ENCODE results near the gene DNM3.

DNM3 gene

GRCh38 chr1:172326136-172326535 is 484.8 kb downstream of the DNM3 start:
- no peak overlapping the region for H3K4me3 ChIP-seq (ENCODE audit: low read length)
- peak; percentile 74 for DNase-seq (ENCODE audit: low read depth)
- TF ChIP-seq CTCF (conservative IDR thresholded peaks at IDR 0.05; ENCODE audit: low read length): no peak

DNA sequence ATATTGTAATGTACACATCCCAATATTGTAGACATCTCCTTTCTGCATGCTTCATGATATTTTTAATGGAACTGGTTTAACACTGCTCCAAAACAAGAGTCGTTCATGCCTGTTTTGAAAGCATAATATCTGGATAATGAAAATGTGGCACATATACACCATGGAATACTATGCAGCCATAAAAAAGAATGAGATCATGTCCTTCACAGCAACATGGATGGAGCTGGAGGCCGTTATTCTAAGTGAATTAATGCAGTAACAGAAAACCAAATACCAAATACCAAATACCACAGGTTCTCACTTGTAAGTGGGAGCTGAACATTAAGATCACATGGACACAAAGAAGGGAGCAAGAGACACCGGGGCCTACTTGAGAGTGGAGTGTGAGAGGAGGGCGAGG is 487.0 kb downstream of the DNM3 start:
- no peak for TF ChIP-seq CTCF (conservative IDR thresholded peaks at IDR 0.05; ENCODE audit: low read length)
- DNase-seq (ENCODE audit: low read depth): no peak
- H3K4me3 ChIP-seq (ENCODE audit: low read length): no peak overlapping the region

GRCh38 chr1:172332230-172332629 is 490.9 kb downstream of the DNM3 start:
- DNase-seq (ENCODE audit: low read depth): no peak
- TF ChIP-seq CTCF (conservative IDR thresholded peaks at IDR 0.05; ENCODE audit: low read length): no peak
- no peak overlapping the region for H3K4me3 ChIP-seq (ENCODE audit: low read length)

- no peak for TF ChIP-seq CTCF (conservative IDR thresholded peaks at IDR 0.05; ENCODE audit: low read length)
- no peak for DNase-seq (ENCODE audit: low read depth)
- no peak overlapping the region for H3K4me3 ChIP-seq (ENCODE audit: low read length)
These were observed 494.1 kb downstream of the DNM3 start for GRCh38 chr1:172335377-172335776.

GRCh38 chr1:172338295-172338735 is 497.0 kb downstream of the DNM3 start:
- TF ChIP-seq CTCF (conservative IDR thresholded peaks at IDR 0.05; ENCODE audit: low read length): no peak
- no peak overlapping the region for H3K4me3 ChIP-seq (ENCODE audit: low read length)
- no peak for DNase-seq (ENCODE audit: low read depth)

GRCh38 chr1:172339842-172340241 is 498.5 kb downstream of the DNM3 start:
- no peak overlapping the region for H3K4me3 ChIP-seq (ENCODE audit: low read length)
- TF ChIP-seq CTCF (conservative IDR thresholded peaks at IDR 0.05; ENCODE audit: low read length): no peak
- DNase-seq (ENCODE audit: low read depth): peak; percentile 29

DNA sequence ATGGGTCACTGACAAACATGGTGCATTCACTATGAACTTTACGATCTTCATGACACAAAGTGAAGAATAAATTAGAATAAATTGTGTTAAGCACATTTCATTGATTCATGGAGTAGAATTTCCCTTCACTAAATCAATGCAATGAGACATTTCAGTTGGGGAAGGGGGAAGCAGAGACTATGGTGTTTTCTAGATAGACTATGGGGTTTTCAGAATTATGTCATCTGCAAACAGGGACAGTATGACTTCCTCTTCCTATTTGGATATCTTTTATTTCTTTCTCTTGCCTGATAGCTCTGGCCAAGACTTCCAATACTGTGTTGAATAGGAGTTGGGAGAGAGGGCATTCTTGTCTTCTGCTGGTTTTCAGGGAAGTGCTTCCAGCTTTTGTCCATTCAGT is 499.2 kb downstream of the DNM3 start:
- TF ChIP-seq CTCF (conservative IDR thresholded peaks at IDR 0.05; ENCODE audit: low read length): no peak
- H3K4me3 ChIP-seq (ENCODE audit: low read length): no peak overlapping the region
- DNase-seq (ENCODE audit: low read depth): no peak

Measured in AG10803 (cell line).